Measurements from ENCODE around the gene HNRNPUL2.
"Not testable (repeated sequence)": the region's sequence is repeated elsewhere in the genome, so short reads cannot be mapped to it uniquely, and the experiment has no call there.

HNRNPUL2 gene

DNA sequence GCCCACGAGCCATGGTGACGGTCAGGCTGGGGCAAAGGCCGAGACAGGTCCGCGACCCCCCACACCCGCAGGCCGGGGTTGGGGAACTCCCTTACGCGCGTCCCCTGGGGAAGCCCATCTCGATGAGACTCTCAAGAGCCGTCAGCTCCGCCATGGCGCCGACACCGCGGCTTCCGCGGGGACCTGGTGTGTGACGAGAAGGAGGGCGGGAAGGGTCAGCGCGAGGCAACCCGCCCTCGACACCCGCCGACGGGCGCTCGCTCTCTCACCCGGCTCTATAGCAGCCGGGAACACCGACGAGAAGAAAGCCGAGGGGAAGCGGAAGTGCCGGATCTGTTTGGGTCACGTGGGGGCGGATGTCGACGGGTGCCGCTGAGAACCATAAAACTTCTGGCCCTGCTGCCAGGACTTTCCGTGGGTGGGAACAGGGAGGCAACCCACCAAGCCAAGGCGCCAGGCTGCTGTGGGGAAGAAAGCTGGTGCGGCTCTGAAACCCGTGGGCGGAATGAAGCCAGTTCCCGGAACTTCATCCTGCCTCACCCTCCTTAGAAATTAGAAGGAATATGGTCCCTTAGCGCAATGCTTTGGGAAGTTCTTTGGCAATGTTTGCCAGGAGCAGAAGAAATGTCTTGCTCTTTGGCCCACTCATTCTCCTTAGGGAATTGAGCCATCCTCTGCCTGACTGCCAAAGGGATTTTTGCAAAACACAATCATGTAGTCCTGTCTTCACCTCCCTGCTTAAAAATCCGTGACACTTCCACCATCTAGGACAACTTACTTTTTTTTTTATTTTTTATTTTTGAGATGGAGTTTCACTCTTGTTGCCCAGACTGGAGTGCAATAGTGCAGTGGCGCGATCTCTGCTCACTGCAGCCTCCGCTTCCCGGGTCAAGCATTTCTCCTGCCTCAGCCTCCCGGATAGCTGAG is 48.2 kb downstream of the HNRNPUL2 start, which contains the start of gene UBXN1:
TSS of gene UBXN1 (minus strand) at position 304 of the 927 bp plus-strand sequence. CDS start at position 154, 150 bp downstream.
- Histone ChIP-seq H3K36me3 (peaks cover 6% of the 10 kb centered on the region), H3K27me3 (no peaks in the 10 kb centered on the region), H3K9me3 (no peaks in the 10 kb centered on the region), H3K4me1 (no peaks in the 10 kb centered on the region; the same call in 1 of the 2 replicates), H3K4me3 (ENCODE audit: low read depth, low read length) (peak within 1 kb of the TSS; percentile 84)
- TF ChIP-seq, protein P1, sequence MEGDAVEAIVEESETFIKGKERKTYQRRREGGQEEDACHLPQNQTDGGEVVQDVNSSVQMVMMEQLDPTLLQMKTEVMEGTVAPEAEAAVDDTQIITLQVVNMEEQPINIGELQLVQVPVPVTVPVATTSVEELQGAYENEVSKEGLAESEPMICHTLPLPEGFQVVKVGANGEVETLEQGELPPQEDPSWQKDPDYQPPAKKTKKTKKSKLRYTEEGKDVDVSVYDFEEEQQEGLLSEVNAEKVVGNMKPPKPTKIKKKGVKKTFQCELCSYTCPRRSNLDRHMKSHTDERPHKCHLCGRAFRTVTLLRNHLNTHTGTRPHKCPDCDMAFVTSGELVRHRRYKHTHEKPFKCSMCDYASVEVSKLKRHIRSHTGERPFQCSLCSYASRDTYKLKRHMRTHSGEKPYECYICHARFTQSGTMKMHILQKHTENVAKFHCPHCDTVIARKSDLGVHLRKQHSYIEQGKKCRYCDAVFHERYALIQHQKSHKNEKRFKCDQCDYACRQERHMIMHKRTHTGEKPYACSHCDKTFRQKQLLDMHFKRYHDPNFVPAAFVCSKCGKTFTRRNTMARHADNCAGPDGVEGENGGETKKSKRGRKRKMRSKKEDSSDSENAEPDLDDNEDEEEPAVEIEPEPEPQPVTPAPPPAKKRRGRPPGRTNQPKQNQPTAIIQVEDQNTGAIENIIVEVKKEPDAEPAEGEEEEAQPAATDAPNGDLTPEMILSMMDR (IDR thresholded peaks at IDR 0.05; ENCODE audit: low read depth, low read length): no peak
- peak; percentile 80 for DNase-seq

DNA sequence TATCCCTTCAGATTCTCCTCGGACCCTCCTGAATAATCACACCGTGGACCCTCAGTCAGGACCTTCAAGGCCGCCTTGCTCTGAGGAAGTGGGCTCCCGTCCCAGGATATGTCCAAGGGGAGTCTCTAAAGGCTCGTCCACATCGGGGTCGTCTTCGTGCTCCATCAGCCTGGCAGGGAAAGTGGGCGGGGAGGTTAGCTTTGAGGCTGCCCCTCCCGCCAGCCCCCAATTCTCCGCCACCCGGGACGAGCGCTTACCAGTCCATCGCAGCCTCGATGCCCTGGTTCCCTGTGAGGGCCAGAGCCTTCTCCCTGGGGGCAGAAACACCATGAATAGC is 48.9 kb downstream of the HNRNPUL2 start:
- TF ChIP-seq, protein P1 (IDR thresholded peaks at IDR 0.05; ENCODE audit: low read depth, low read length): no peak
- Histone ChIP-seq H3K27me3 (no peaks in the 10 kb centered on the region), H3K4me3 (ENCODE audit: low read depth, low read length) (peak overlapping the region; percentile 84), H3K4me1 (no peaks in the 10 kb centered on the region; the same call in 1 of the 2 replicates), H3K36me3 (peaks cover 10% of the 10 kb centered on the region), H3K9me3 (no peaks in the 10 kb centered on the region)
- no peak for DNase-seq

DNA sequence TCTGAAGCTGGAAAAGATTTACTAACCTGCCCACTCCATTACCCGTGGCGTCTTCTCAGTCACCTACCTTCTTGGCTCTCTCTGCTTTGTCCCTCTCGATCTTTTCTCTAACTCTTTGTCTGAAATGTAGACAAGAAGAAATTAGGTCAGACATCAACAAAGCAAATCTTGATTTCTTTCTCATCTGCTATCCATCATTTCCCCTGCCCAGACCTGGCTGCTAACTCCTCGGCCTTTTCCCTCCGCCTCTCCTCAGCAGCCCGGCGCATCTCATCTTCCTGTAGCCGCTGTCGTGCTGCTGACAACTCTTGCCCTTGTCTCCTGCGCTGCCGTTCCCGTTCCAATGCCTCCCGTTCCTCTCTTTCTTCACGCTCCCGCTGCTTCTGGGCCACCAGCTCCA is 49.5 kb downstream of the HNRNPUL2 start:
- TF ChIP-seq, protein P1 (IDR thresholded peaks at IDR 0.05; ENCODE audit: low read depth, low read length): no peak
- Histone ChIP-seq H3K36me3 (peaks cover 10% of the 10 kb centered on the region), H3K4me1 (no peaks in the 10 kb centered on the region; the same call in 1 of the 2 replicates), H3K27me3 (no peaks in the 10 kb centered on the region), H3K4me3 (ENCODE audit: low read depth, low read length) (peak overlapping the region; percentile 84), H3K9me3 (no peaks in the 10 kb centered on the region)
- no peak for DNase-seq

DNA sequence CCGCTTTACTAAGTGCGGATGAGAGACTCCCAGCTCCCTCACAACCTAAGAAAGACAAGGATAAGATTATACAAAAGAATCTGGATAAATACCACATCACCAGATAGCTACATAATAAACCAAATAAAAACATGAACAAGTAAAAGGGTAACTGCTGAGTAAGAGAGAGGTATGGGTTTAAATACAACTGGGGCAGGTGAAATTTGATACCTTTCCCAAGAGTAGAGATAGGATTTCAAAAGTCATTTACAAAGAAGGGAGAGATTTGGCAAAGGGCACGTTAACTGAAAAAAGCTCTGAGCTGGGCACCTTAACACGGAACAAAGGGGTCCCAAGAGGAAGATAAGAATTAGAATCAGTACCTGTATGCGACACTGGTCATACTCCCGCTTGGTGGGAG is 50.1 kb downstream of the HNRNPUL2 start:
- Histone ChIP-seq H3K4me1 (no peaks in the 10 kb centered on the region; the same call in 1 of the 2 replicates), H3K4me3 (ENCODE audit: low read depth, low read length) (no peak overlapping the region), H3K36me3 (peaks cover 10% of the 10 kb centered on the region), H3K9me3 (no peaks in the 10 kb centered on the region), H3K27me3 (no peaks in the 10 kb centered on the region)
- TF ChIP-seq, protein P1 (IDR thresholded peaks at IDR 0.05; ENCODE audit: low read depth, low read length): no peak
- DNase-seq: no peak

DNA sequence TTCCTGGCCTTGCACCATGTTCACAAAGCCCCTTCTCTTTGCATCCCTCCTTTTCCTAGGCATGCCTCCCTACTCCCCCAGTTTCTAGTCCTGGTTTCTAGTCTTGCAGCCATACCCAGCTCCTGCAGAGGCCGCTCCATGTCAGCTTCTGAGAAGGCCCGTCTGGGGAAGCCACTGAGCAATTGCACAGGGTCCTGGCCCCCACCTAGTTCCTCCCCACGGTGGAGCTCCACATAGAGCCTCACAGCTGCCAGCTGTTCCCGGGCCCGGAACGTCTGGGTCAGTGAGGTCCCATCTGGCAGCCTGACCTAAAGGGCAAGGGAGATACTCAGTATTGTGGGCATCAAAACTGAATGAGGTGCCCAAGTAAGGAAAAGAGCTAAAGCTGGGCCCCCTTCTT is 50.6 kb downstream of the HNRNPUL2 start:
- no peak for DNase-seq
- Histone ChIP-seq H3K9me3 (no peaks in the 10 kb centered on the region), H3K36me3 (peaks cover 10% of the 10 kb centered on the region), H3K27me3 (no peaks in the 10 kb centered on the region), H3K4me3 (ENCODE audit: low read depth, low read length) (no peak overlapping the region), H3K4me1 (no peaks in the 10 kb centered on the region; the same call in 1 of the 2 replicates)
- TF ChIP-seq, protein P1 (IDR thresholded peaks at IDR 0.05; ENCODE audit: low read depth, low read length): no peak; the same call in 1 of the 2 replicates

DNA sequence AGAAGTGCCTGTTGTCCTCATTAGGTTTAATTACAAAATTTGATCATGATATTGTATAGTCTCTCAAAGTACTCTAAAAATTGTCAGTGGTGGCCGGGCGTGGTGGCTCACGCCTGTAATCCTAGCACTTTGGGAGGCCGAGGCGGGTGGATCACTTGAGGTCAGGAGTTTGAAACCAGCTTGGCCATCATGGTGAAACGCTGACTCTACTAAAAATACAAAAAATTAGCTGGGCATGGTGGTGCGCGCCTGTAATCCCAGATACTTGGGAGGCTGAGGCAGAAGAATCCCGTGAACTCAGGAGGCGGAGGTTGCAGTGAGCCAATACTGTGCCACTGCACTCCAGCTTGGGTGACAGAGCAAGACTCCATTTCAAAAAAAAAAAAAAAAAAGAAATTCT is 51.8 kb downstream of the HNRNPUL2 start:
- not testable (repeated sequence) for H3K9me3 ChIP-seq; H3K36me3 ChIP-seq; H3K4me1 ChIP-seq; DNase-seq; H3K27me3 ChIP-seq; H3K4me3 ChIP-seq (ENCODE audit: low read depth, low read length)
